Osteoblast (primary cell): Measurements from ENCODE around the gene XAGE5. TPM values are rescaled to one million over a fixed set of nuclear protein-coding genes. Genes with fewer than 3 reads are reported as not detected.
"Not testable (repeated sequence)": the region's sequence is repeated elsewhere in the genome, so short reads cannot be mapped to it uniquely, and the experiment has no call there.

ENCODE experiments used
- DNase-seq: peaks from one replicate; pipeline ENCODE4 v3.0.0; 2011; ENCODE audit warnings: low spot score, mixed read lengths; ENCODE audit not compliant: insufficient read length; ENCODE audit errors: missing footprints
- H2AFZ ChIP-seq: 2 replicates; pipeline ENCODE4 v1.6.0; 2011; ENCODE audit warnings: mild to moderate bottlenecking, low read length
- H3K27ac ChIP-seq: 2 replicates; pipeline ENCODE4 v1.5.1; 2011; ENCODE audit warnings: mild to moderate bottlenecking, low read depth, low read length, moderate library complexity
- H3K27me3 ChIP-seq: 2 replicates; pipeline ENCODE4 v1.6.0; 2012; ENCODE audit warnings: mild to moderate bottlenecking, control low read depth, inconsistent platforms, low read length, moderate library complexity; ENCODE audit not compliant: insufficient read depth
- H3K36me3 ChIP-seq: 2 replicates; pipeline ENCODE4 v1.5.1; 2011; ENCODE audit warnings: mild to moderate bottlenecking, low read length, control low read depth, moderate library complexity; ENCODE audit not compliant: insufficient read depth
- H3K4me1 ChIP-seq: 2 replicates; pipeline ENCODE4 v1.5.1; 2011; ENCODE audit warnings: mild to moderate bottlenecking, low read length, control low read depth, moderate library complexity; ENCODE audit not compliant: insufficient read depth
- H3K4me2 ChIP-seq: 2 replicates; pipeline ENCODE4 v1.6.0; 2011; ENCODE audit warnings: mild to moderate bottlenecking, low read length; ENCODE audit not compliant: insufficient read depth
- H3K4me3 ChIP-seq: fragments of 200-600 bp; sonication (generic); 3 replicates; pipeline ENCODE4 v1.5.1; 2012; ENCODE audit warnings: mild to moderate bottlenecking, low read length, inconsistent platforms; ENCODE audit not compliant: insufficient read depth
- H3K79me2 ChIP-seq: 2 replicates; pipeline ENCODE4 v1.6.0; 2012; ENCODE audit warnings: mild to moderate bottlenecking, low read length, control low read depth, inconsistent platforms; ENCODE audit not compliant: insufficient read depth
- H3K9me3 ChIP-seq: 2 replicates; pipeline ENCODE4 v1.5.1; 2011; ENCODE audit warnings: low read depth, low read length, control low read depth
- H4K20me1 ChIP-seq: 2 replicates; pipeline ENCODE4 v1.6.0; 2012; ENCODE audit warnings: mild to moderate bottlenecking, low read length, control low read depth; ENCODE audit not compliant: insufficient read depth
- CTCF ChIP-seq: IDR thresholded peaks from 2 replicates; pipeline ENCODE4 v1.5.1; 2011; ENCODE audit warnings: mild to moderate bottlenecking, low read depth, low read length, moderate library complexity; ENCODE audit errors: extremely low read depth
- total RNA-seq: library from RNA; depleted of rRNA; stranded (reverse); fragments of >200 nt; gene quantifications from 2 replicates; pipeline ENCODE4 v1.2.3, GENCODE V29; 2012

Gene XAGE5
- total RNA-seq, 1 donor: not detected

DNA sequence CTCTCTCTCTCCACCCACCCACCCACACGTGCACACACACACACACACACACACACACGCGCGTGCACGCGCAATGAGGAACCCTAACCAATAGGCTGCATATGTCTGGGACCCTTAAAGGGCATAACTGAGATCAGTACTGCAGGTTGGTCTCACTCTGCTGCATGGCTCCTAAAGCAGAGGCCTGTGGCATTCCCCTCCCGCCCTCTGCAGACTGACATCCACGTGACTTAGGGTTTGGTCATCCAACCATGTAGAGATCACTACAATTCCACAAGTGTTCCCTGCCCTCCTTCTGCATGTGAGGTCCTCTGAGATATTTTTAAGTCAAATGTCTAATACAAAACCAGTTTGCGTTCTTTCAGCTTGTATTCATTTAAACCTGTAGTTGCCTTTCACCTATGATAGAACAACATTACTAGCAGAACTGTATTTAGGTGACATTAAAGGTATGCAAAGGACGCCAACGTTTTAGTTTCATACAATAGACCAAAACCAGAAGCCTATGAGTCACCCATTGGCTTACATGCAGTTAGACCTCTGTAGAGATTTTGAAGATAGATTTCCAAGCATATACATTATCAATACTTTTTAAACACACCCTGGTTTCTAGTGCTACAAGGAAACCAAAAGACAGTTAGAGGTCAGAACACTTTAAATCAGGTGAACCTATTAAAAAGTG lies 10.1 kb downstream of the XAGE5 start:
- no peak overlapping the region for H3K4me2 ChIP-seq
- H3K79me2 ChIP-seq: no peaks in the 10 kb centered on the region
- no peaks in the 10 kb centered on the region for H3K9me3 ChIP-seq
- H4K20me1 ChIP-seq: no peaks in the 10 kb centered on the region
- no peak overlapping the region for H3K27ac ChIP-seq
- no peaks in the 10 kb centered on the region for H3K36me3 ChIP-seq
- H3K27me3 ChIP-seq: peaks cover 13% of the 10 kb centered on the region
- H3K4me3 ChIP-seq: no peak overlapping the region
- no peak for TF ChIP-seq CTCF
- H3K4me1 ChIP-seq: no peaks in the 10 kb centered on the region
- H2AFZ ChIP-seq: no peak overlapping the region
- DNase-seq: no peak

- TF ChIP-seq CTCF: no peak
- H3K27ac ChIP-seq: no peak overlapping the region
- H3K4me2 ChIP-seq: no peak overlapping the region
- no peak overlapping the region for H2AFZ ChIP-seq
- DNase-seq: no peak
- H3K79me2 ChIP-seq: no peaks in the 10 kb centered on the region
- peaks cover 7% of the 10 kb centered on the region for H3K27me3 ChIP-seq
- H4K20me1 ChIP-seq: no peaks in the 10 kb centered on the region
- no peak overlapping the region for H3K4me3 ChIP-seq
- H3K4me1 ChIP-seq: no peaks in the 10 kb centered on the region
- H3K36me3 ChIP-seq: no peaks in the 10 kb centered on the region
- no peaks in the 10 kb centered on the region for H3K9me3 ChIP-seq
Measured at GRCh38 chrX:52824608-52825007, 13.5 kb downstream of the XAGE5 start.

GRCh38 chrX:52830551-52830950 lies 19.5 kb downstream of the XAGE5 start:
- no peak for DNase-seq
- H4K20me1 ChIP-seq: no peaks in the 10 kb centered on the region
- H3K9me3 ChIP-seq: no peaks in the 10 kb centered on the region
- no peaks in the 10 kb centered on the region for H3K27me3 ChIP-seq
- H3K4me3 ChIP-seq: no peak overlapping the region
- no peak overlapping the region for H3K27ac ChIP-seq
- no peak for TF ChIP-seq CTCF
- H3K4me1 ChIP-seq: no peaks in the 10 kb centered on the region
- no peak overlapping the region for H2AFZ ChIP-seq
- H3K79me2 ChIP-seq: no peaks in the 10 kb centered on the region
- H3K36me3 ChIP-seq: no peaks in the 10 kb centered on the region
- H3K4me2 ChIP-seq: no peak overlapping the region

DNA sequence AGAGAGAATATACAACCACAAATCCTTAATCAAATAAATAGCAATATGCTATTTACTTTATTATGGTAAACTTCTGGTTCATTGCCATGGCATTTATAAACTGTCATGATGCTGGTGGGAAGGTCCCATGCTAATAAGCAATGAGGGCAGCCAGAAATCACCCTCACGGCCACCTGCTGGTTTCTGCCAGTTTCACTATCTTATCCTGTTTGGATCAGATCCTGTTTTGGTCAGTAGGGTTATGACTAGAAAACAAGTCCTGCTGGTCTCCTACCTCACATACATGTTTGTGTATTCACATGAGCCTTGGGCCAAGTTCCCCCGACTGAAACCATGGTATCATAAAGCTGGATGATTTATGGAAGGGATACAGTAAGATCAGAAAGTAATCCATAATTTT lies 28.1 kb downstream of the XAGE5 start:
- H3K27me3 ChIP-seq: peaks cover 5% of the 10 kb centered on the region
- H3K79me2 ChIP-seq: no peaks in the 10 kb centered on the region
- TF ChIP-seq CTCF: no peak
- no peaks in the 10 kb centered on the region for H3K4me1 ChIP-seq
- H4K20me1 ChIP-seq: no peaks in the 10 kb centered on the region
- H2AFZ ChIP-seq: no peak overlapping the region
- H3K36me3 ChIP-seq: no peaks in the 10 kb centered on the region
- H3K4me3 ChIP-seq: no peak overlapping the region
- DNase-seq: no peak
- H3K27ac ChIP-seq: no peak overlapping the region
- H3K4me2 ChIP-seq: no peak overlapping the region
- H3K9me3 ChIP-seq: no peaks in the 10 kb centered on the region

- not testable (repeated sequence) for H2AFZ ChIP-seq, H3K79me2 ChIP-seq, H3K4me1 ChIP-seq, H4K20me1 ChIP-seq, H3K9me3 ChIP-seq, H3K36me3 ChIP-seq, DNase-seq, H3K27me3 ChIP-seq, H3K4me3 ChIP-seq, H3K27ac ChIP-seq, H3K4me2 ChIP-seq
Measured at GRCh38 chrX:52843619-52844018, 32.5 kb downstream of the XAGE5 start.
